Duodenal mucosa (tissue), 2 donors: ENCODE measurements around the gene AGTPBP1.

Experiments
- H3K27ac ChIP-seq: one replicate; pipeline ENCODE4 v1.7.0; 2013; ENCODE audit warnings: low read depth, low read length
- H3K27me3 ChIP-seq, 2 donors: one replicate each; pipeline ENCODE4 v1.7.0; 2013; ENCODE audit warnings: low read length in 2 of 2, control low read depth in 1 of 2; ENCODE audit not compliant: insufficient read depth in 2 of 2, control insufficient read depth in 1 of 2
- H3K36me3 ChIP-seq, 2 donors: one replicate each; pipeline ENCODE4 v1.7.0; 2013; ENCODE audit warnings: low read length in 2 of 2, control low read depth in 1 of 2; ENCODE audit not compliant: insufficient read depth in 2 of 2, control insufficient read depth in 1 of 2
- H3K4me1 ChIP-seq, 2 donors: one replicate each; pipeline ENCODE4 v1.7.0; 2013; ENCODE audit warnings: low read length in 2 of 2, control low read depth in 1 of 2; ENCODE audit not compliant: insufficient read depth in 2 of 2, control insufficient read depth in 1 of 2
- H3K4me3 ChIP-seq, 2 donors: one replicate each; pipeline ENCODE4 v1.7.0; 2013; ENCODE audit warnings: low read length in 2 of 2, low read depth in 1 of 2
- H3K9ac ChIP-seq, 2 donors: one replicate each; pipeline ENCODE4 v1.7.0; 2013; ENCODE audit warnings: low read length in 2 of 2, low read depth in 1 of 2
- H3K9me3 ChIP-seq, 2 donors: one replicate each; pipeline ENCODE4 v1.7.0; 2013; ENCODE audit warnings: low read length in 2 of 2, control low read depth in 1 of 2; ENCODE audit not compliant: control insufficient read depth in 1 of 2

Gene AGTPBP1

GRCh38 chr9:85702191-85702590, 39.6 kb downstream of the AGTPBP1 start:
- H3K4me3 ChIP-seq, result no peak overlapping the region
- no peak overlapping the region for H3K9ac ChIP-seq
- no peaks in the 10 kb centered on the region for H3K27me3 ChIP-seq
- no peaks in the 10 kb centered on the region for H3K4me1 ChIP-seq
- H3K36me3 ChIP-seq, result no peaks in the 10 kb centered on the region
- no peaks in the 10 kb centered on the region for H3K9me3 ChIP-seq
- no peak overlapping the region for H3K27ac ChIP-seq

GRCh38 chr9:85700330-85700729, 41.4 kb downstream of the AGTPBP1 start:
- Histone ChIP-seq H3K36me3 (no peaks in the 10 kb centered on the region), H3K9ac (no peak overlapping the region), H3K27ac (no peak overlapping the region)

GRCh38 chr9:85688361-85688760, 53.4 kb downstream of the AGTPBP1 start:
- H3K27ac ChIP-seq, result no peak overlapping the region
- no peaks in the 10 kb centered on the region for H3K27me3 ChIP-seq
- H3K9me3 ChIP-seq, result no peaks in the 10 kb centered on the region
- peaks cover 0 to 4% of the 10 kb centered on the region in 2 donors for H3K36me3 ChIP-seq
- no peak overlapping the region for H3K9ac ChIP-seq
- H3K4me1 ChIP-seq, result no peaks in the 10 kb centered on the region
- no peak overlapping the region for H3K4me3 ChIP-seq

More at GRCh38 chr9:85700330-85700729, 41.4 kb downstream of the AGTPBP1 start:
- Histone ChIP-seq H3K27me3 (no peaks in the 10 kb centered on the region), H3K4me3 (no peak overlapping the region), H3K4me1 (no peaks in the 10 kb centered on the region), H3K9me3 (no peaks in the 10 kb centered on the region)

GRCh38 chr9:85685081-85685480, 56.7 kb downstream of the AGTPBP1 start:
- H3K36me3 ChIP-seq, result peaks cover 0 to 2% of the 10 kb centered on the region in 2 donors
- H3K27ac ChIP-seq, result no peak overlapping the region
- H3K9me3 ChIP-seq, result no peaks in the 10 kb centered on the region
- no peak overlapping the region for H3K4me3 ChIP-seq
- no peaks in the 10 kb centered on the region for H3K27me3 ChIP-seq
- no peak overlapping the region for H3K9ac ChIP-seq
- H3K4me1 ChIP-seq, result no peaks in the 10 kb centered on the region

GRCh38 chr9:85676790-85677189, 65.0 kb downstream of the AGTPBP1 start:
- no peaks in the 10 kb centered on the region for H3K4me1 ChIP-seq
- no peaks in the 10 kb centered on the region for H3K9me3 ChIP-seq
- H3K27ac ChIP-seq, result no peak overlapping the region
- H3K27me3 ChIP-seq, result no peaks in the 10 kb centered on the region
- H3K36me3 ChIP-seq, result no peaks in the 10 kb centered on the region
- H3K4me3 ChIP-seq, result no peak overlapping the region
- H3K9ac ChIP-seq, result no peak overlapping the region

- Histone ChIP-seq H3K36me3 (no peaks in the 10 kb centered on the region), H3K4me1 (no peaks in the 10 kb centered on the region), H3K4me3 (no peak overlapping the region), H3K27me3 (no peaks in the 10 kb centered on the region), H3K27ac (no peak overlapping the region), H3K9me3 (no peaks in the 10 kb centered on the region), H3K9ac (no peak overlapping the region)
Measured at GRCh38 chr9:85667374-85667773, 74.4 kb downstream of the AGTPBP1 start.

GRCh38 chr9:85666086-85666485, 75.7 kb downstream of the AGTPBP1 start:
- H3K4me3 ChIP-seq, result no peak overlapping the region
- H3K27me3 ChIP-seq, result no peaks in the 10 kb centered on the region
- no peak overlapping the region for H3K27ac ChIP-seq
- no peaks in the 10 kb centered on the region for H3K4me1 ChIP-seq
- H3K36me3 ChIP-seq, result no peaks in the 10 kb centered on the region
- H3K9me3 ChIP-seq, result no peaks in the 10 kb centered on the region
- no peak overlapping the region for H3K9ac ChIP-seq

- Histone ChIP-seq H3K4me3 (no peak overlapping the region), H3K4me1 (no peaks in the 10 kb centered on the region), H3K27ac (no peak overlapping the region), H3K27me3 (no peaks in the 10 kb centered on the region), H3K9ac (no peak overlapping the region), H3K9me3 (no peaks in the 10 kb centered on the region), H3K36me3 (no peaks in the 10 kb centered on the region)
Measured at GRCh38 chr9:85662573-85662972, 79.2 kb downstream of the AGTPBP1 start.

GRCh38 chr9:85658716-85659115, 83.0 kb downstream of the AGTPBP1 start:
- Histone ChIP-seq H3K4me3 (no peak overlapping the region), H3K36me3 (peaks cover 0 to under 1% of the 10 kb centered on the region in 2 donors), H3K4me1 (no peaks in the 10 kb centered on the region), H3K9me3 (no peaks in the 10 kb centered on the region), H3K27ac (no peak overlapping the region), H3K27me3 (no peaks in the 10 kb centered on the region), H3K9ac (no peak overlapping the region)

- Histone ChIP-seq H3K9ac (no peak overlapping the region), H3K4me3 (no peak overlapping the region), H3K4me1 (no peaks in the 10 kb centered on the region), H3K9me3 (no peaks in the 10 kb centered on the region), H3K36me3 (peaks cover 0 to 5% of the 10 kb centered on the region in 2 donors), H3K27me3 (no peaks in the 10 kb centered on the region), H3K27ac (no peak overlapping the region)
Measured at GRCh38 chr9:85653153-85653552, 88.6 kb downstream of the AGTPBP1 start.

GRCh38 chr9:85647571-85647970, 94.2 kb downstream of the AGTPBP1 start:
- no peaks in the 10 kb centered on the region for H3K9me3 ChIP-seq
- H3K36me3 ChIP-seq, result no peaks in the 10 kb centered on the region
- no peak overlapping the region for H3K9ac ChIP-seq
- no peak overlapping the region for H3K4me3 ChIP-seq
- H3K27me3 ChIP-seq, result no peaks in the 10 kb centered on the region
- no peak overlapping the region for H3K27ac ChIP-seq
- no peaks in the 10 kb centered on the region for H3K4me1 ChIP-seq
